HG02981 (cell line): ENCODE measurements around the gene AGXT.

Experiments used
- ATAC-seq: cut with Tn5 transposase; IDR thresholded peaks from one replicate; pipeline ENCODE4 v1.9.1; 2021; ENCODE audit warnings: mild to moderate bottlenecking, moderate library complexity; ENCODE audit not compliant: unreplicated experiment

AGXT gene

DNA sequence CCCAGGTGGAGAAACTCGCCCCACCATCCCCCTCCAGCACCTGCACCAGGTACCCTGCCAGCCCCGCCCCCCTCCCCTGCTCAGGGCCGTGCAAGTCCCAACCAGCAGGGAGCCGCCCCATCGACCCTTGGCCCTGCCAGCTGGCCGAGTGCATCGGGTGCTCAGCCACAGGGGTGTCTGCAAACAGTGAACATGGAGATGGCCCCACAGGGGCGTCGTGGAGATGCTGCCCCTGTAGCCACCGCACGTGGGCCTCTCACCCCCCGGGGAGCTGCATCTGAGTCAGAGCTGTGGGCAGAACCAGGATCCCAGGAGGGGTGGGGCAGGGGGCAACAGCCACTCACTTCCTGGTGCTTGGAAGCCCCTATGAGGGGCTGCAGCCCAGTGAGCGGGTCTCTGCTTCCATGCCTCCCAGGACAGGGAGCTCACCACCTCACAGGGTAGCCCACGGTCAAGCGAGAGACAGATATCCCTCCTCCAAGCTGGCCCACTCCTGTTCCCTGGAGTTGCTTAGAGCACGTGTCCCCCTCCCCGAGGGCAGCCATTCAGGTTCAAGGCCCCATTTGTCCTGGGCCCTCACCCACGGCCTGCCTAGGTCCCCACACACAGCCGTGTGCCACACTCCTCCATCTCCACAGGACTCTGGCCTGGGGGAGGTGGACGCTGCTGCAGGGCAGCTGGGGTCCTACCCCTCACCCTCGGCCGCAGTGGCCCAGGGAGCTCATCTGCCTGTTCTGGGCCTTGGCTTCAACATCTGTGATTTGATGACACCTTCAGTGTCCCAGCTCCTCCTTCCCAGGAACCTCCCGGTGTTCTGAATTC, 28.5 kb downstream of the AGXT start:
- ATAC-seq, result no peak

GRCh38 chr2:240898108-240898730, 29.6 kb downstream of the AGXT start:
- ATAC-seq, result no peak

DNA sequence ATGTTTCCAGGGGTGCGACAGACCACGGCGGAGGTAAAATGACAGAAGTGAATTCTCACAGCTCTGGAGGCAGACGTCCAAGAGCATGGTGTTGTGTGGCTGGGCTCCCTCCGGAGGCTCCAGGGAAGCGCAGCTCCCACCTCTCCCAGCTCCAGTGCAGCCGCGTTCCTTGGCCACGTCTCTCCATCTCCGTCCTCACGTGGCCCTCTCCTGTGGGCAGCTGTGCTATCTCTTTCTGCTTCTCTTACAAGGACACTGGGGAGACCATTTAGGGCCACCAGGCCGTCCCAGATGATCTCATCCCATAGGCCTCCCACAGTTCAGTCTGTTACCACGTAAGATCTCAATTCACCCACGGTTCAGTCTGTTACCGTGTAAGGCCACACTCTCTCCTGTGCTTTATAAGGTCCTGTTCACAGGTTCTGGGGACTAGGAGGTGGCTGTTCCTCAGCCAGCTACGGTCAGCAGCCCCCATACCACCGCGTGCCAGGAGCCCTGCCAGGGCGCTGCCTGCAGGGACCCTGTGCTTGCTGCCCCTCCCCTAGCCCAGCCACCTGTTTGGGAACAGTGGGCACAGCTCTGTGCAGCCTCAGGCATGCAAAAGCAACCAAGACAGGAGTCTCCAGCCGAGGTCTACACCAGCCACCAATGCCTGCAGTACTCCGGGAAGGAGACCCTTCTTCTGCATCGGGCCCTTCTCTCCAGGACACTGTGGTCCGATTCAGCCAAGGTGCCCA, 30.3 kb downstream of the AGXT start:
- no peak for ATAC-seq

- no peak for ATAC-seq
Observed at GRCh38 chr2:240899468-240899865, 30.8 kb downstream of the AGXT start.

GRCh38 chr2:240900141-240900860, 31.7 kb downstream of the AGXT start:
- no peak for ATAC-seq

DNA sequence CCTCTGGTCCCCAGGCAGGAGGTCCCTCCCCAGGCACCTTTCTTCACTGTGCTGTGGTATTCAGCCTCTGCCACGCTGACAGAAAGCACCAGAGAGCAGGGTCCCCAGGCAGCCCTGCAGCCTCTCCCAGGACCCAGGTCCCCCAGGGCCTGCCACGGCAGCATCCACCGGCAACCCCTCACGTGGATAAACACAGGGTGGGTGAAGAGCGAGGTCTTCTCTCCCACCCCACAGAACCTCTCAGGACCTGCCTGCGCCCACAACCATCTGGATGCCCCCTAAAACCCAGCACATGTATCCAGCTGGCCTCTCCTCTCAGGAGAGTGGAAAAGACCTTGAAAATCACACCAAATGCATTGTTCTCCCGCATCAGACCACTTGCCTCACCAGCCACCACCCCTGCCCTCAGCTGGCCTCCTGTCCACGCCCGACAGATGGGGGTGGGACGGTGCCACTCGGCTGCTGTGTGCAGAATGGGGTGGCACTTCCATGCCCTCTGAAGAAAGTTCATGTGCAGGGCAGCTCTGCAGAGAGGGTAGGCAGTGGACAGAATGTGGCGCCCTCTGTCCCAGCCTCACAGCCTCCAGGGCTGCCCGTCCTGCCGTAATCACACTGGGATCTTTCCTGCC, 33.5 kb downstream of the AGXT start:
- no peak for ATAC-seq

DNA sequence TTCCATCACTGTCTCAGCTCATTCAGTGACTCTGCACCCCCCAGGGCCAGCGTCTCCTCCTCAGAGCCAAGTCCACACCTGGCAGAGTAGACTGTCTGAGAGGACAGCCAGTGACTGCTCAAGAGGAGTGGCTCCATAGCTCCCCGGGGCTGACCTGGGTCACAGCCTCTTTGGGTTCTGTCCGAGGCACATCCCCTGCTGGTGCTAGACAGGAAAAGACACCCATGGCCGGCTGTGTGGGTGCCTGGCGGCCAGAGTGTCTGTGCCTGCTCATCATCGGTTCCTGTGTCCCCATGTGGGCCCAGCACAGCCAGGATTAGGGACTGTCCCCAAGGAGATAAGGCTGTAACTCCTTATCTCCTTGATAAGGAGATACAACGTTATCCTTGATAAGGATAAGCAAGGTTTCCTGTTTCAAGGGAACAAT, 34.0 kb downstream of the AGXT start:
- no peak for ATAC-seq

DNA sequence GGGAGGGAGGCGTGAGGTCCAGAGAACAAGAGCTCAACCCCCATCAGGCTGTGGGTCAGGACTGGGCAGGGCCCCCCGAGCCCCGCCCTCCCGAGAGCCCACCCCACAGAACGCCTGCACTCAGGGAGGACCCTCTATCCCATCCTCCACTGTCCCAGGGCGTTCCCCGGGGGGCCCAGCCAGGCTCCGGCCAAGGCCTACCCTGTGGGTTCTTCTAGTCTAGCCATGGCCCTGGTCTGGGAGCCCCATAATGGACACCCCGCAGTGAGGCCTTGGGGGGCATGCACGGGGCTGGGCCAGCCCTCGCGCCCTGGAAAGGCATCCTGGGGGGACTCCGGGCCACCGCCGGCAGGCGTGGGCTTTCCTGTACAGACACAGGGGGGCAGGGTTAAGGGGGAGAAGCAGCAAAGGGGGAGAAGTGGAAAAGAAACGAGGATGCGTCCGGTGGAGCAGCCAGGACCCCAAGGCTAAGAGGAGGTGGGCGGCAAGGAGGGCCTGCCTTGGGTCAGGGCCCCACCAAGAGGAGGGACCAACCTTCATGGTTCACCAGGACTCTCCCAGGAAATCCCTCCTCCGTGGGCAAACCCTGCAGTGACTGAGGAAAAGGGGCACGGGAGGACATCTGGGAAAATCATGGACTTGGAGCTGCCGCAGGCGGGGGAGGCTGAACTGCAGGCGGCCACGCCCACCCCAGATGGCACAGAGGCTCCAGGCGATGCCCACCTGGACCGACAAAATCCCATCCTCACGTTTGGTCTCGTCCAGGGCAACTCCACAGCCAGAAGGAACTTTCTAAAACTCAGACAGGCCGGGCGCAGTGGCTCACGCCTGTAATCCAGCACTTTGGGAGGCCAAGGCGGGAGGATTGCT, 34.8 kb downstream of the AGXT start:
- no peak for ATAC-seq

- no peak for ATAC-seq
Observed at GRCh38 chr2:240904216-240905175, 35.9 kb downstream of the AGXT start.

DNA sequence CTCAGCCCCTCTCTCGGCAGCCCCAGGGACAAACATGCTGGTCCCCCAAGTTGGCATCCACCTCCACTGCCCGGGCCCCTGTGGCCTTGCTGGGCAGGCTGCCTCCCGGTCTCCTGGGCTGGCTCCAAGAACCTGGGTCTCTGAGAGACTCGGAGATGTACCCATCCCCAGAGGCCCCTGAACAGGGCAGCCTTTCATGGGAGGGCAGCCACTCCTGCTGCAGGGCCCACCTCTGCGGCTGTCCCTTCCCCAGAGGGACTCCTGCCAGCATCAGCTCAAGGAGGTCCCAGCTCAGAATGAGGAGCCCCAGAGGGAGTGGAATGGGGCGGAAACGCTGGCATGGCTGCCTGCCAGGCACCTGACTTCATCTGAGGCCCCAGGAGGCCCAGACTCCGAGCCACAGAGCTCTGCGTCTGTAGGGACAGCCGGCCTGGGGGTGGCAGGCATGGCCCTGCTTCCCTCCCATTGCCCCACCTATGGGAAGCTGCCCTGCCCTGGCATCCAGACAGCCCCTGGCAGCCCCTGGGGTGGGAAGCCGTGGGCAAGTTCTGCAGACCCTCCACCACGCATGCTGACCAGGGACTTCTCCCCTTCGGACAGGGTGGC, 36.7 kb downstream of the AGXT start:
- ATAC-seq, result no peak

DNA sequence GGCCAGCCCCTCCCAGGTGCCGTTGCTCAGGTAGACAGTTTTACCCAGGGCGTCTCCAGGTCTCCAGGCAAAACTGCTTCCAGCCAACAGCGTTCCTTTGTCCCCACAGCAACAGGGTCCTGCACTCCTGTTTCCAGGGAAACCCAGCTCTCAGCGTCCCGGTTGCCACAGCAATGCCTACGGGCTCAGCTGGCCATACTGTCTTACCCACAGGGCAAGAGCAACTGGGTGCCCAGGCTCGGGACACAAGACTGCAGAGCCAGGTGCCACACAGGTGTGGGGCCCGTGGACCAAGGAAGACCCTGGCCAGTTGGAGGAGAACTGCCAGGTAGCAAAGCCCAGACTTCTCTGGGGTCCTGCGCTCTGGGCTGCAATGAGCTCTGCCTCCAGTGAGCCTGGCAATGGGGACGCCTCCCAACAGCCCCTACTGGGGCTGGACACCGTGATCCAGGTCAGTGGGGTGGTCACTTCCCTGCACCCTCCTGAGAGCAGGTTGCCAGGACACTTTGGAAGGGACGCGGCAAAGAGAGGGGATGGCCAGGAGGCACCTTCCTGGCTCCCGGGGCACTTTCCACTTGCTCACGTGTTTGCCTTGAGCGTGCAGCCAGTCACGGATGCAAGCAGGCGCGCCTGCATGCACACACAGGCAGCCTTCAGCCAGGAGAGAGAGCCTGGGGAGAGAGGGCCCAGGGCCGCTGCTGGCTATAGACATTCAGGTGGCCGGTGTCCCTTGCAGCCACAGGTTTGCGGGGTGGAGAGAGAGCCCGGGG, 37.7 kb downstream of the AGXT start, which contains the start of gene CROCC2:
CROCC2 (plus strand) TSS at position 196 of the 770 bp plus-strand sequence; CDS start at position 374, 178 bp downstream.
- ATAC-seq, result no peak

GRCh38 chr2:240906911-240907590, 38.4 kb downstream of the AGXT start:
- ATAC-seq, result no peak

GRCh38 chr2:240909216-240909974, 40.8 kb downstream of the AGXT start:
- ATAC-seq, result no peak

GRCh38 chr2:240911641-240912265, 43.1 kb downstream of the AGXT start:
- ATAC-seq, result no peak
